Loucy (cell line): ENCODE results near the gene GNAQ.

Experiments
- EZH2phosphoT487 ChIP-seq: fragments of 200-600 bp; IDR thresholded peaks from 2 replicates; pipeline ENCODE4 v1.6.1; 2018; ENCODE audit warnings: antibody characterized with exemption, mild to moderate bottlenecking, moderate library complexity, borderline replicate concordance
- TF ChIP-seq, protein P1 (sequence below): fragments of 200-600 bp; sonication (generic); conservative IDR thresholded peaks from 2 replicates; pipeline ENCODE4 v1.5.1; 2014; ENCODE audit warnings: mild to moderate bottlenecking, antibody characterized with exemption, low read length

- TF ChIP-seq, protein P1, sequence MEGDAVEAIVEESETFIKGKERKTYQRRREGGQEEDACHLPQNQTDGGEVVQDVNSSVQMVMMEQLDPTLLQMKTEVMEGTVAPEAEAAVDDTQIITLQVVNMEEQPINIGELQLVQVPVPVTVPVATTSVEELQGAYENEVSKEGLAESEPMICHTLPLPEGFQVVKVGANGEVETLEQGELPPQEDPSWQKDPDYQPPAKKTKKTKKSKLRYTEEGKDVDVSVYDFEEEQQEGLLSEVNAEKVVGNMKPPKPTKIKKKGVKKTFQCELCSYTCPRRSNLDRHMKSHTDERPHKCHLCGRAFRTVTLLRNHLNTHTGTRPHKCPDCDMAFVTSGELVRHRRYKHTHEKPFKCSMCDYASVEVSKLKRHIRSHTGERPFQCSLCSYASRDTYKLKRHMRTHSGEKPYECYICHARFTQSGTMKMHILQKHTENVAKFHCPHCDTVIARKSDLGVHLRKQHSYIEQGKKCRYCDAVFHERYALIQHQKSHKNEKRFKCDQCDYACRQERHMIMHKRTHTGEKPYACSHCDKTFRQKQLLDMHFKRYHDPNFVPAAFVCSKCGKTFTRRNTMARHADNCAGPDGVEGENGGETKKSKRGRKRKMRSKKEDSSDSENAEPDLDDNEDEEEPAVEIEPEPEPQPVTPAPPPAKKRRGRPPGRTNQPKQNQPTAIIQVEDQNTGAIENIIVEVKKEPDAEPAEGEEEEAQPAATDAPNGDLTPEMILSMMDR: no peak
- TF ChIP-seq EZH2phosphoT487: no peak
Measured at GRCh38 chr9:77876091-77876490, 155.5 kb downstream of the GNAQ start.
